HG02884 (cell line): ENCODE results near the gene ATP4A.

Experiments used
- ATAC-seq: cut with Tn5 transposase; IDR thresholded peaks from one replicate; pipeline ENCODE4 v1.9.1; 2021; ENCODE audit warnings: mild to moderate bottlenecking, moderate library complexity; ENCODE audit not compliant: unreplicated experiment

ATP4A gene

DNA sequence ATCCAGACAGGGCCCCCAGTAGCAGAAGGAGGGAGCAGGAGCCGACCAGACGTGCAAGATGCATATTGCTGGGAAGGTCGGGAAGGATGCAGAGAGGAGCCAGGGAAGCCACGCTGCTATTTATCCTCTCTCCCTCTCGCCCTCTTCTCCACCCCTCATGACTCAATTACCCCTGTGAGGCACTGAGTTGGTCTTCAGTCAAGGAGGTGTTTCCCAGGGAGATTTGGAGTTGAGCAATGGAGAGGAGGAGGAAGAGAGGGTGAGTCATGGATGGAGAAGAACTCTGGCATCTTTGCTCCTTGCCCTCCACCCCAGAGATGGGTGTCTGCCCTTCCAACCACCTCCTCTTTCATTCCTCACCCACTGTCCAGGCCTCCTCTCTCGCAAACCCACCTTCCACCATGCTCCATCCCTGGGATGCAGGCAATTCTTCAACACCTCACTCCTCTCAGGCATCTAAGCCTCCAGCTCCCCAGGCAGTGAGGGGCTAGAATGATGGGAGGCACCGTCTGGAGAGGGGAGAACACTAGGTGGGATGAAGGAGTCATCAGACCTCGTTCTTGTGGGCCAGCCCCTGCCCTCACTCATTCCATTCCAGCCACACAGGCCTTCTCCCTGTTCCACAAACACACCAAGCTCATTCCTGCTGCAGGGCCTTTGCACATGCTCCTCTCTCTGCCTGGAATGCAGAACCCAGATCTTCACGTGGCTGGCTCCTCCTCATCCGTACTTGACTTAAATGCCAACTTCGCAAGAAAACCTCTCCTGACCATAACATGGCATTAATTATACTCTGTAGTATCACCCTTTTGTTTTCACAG is 35.0 kb downstream of the ATP4A start, which contains the start of gene SBSN:
TSS of gene SBSN (minus strand) at position 94 of the 821 bp plus-strand sequence. CDS start at position 64, 30 bp downstream.
- ATAC-seq: no peak

DNA sequence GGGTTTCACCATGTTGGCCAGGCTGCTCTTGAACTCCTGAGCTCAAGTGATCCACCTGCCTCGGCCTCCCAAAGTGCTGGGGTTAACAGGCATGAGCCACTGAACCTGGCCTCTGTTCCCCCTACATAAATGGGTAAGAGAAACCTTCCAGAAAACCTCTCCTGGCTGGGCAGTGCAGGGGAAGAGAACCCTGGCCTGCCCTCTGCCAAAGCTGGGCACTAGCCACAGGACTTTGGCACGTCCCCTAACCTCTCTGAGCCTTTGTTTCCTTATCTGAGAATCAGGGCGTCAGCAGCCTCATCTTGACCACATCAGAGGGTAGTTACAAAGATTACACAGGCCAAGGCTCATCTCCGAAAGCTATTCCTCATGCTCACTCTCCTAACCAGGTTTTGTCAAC is 37.6 kb downstream of the ATP4A start:
- ATAC-seq: no peak

DNA sequence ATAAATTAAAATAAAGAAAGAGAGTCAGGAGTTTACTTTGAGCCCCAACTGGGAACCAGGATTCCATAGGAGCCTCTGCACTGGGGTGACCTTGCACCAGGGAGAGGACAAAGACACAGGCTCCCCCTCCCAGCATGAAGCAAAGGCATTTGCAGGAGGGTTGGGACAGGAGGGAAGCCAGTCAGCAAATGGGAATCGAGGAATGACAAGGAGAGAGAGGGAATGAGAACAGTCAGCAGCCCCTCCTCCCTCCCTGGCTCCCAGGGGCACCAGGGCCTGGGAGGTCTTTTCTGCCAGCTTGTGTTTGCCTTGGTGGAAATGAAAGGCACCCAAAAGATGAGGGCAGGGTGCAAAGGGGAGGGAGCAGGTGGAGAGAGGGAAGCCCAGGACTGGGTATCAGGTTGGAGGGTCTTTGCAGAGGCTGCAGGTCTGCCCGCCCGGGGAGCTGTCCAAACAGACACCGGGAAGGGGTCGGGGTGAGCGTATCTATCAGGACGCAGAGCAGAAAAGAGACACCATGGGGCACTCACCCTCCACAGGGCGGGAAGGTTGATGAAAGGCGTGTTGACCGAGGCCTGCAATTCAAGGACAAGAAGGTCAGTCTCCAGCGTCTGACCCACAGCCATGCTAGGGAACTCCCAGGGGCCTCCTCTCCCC is 39.1 kb downstream of the ATP4A start:
- ATAC-seq: no peak

DNA sequence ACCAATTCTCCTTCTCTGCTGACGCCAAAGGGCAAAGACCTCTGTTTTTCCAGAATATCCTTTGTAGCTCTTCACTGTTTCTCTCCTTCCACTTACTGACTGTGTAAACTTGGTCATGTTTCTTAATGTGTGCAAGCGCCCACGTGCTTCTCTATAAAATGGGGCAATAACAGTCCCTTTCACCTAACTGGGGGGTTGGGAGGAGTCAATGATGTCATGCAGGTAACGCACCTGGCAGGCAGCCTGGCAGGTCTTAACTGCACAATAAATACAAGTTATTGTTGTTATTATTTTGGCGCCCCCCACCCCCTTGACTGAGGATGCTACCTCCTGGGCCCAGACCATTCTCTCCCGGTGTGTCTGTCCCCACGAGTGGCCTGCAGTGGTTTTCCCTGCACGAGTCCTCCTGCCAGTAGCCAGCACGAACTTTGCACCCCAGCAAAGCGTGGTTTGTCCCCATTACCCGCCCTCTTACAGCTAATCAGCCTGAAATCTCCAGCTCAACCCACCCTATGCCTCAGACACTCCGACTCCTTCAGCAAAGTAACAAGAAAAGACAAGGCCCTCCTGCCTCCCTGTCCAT is 40.6 kb downstream of the ATP4A start:
- ATAC-seq: no peak

DNA sequence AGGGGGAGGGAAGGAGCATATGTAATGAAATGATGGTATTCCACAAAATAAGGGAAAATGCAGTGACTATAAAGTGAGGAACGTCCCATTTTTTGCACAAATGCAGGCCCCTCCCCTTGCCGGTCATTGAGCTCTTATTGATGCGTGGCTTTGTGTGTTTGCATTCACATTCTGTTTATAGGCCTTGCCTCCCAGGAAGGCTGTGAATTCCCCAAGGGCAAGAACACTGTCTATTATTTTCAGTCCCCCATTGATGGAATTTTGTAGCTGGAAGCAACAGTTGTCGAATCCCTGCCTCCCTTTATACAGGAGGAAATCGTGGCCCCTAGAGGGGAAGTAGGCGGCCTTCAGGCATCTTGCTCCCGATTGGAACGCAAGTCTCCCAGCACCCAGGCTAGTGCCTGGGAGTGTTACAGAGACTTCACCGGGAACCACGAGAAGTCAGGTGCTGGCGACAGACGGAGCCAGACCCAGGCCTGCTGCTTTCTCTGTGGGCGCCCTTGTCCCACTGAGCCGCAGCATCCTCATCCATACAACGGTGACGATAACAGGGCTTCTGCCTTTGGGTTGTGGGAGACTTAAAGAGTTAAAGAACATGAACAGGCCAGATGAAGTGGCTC is 42.2 kb downstream of the ATP4A start:
- no peak for ATAC-seq

DNA sequence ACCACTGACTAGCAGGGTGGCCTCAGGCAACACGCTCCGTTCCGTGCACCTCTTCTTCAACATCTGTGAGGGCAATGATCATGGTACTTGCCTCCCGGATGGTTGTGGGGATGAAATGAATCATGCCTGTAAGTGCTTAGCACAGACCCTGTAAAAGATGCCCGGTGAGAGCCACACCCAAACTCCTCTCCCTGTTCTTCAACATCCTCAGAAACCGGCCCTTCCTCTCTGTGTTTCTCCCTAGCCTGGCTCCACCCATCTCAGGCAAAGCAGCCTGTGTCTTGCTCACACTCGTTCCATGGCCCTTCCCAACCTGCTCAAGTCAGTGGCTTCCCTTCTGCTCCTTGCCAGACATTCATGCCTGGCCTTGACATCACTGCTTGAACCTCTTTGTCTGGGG is 44.2 kb downstream of the ATP4A start:
- no peak for ATAC-seq

DNA sequence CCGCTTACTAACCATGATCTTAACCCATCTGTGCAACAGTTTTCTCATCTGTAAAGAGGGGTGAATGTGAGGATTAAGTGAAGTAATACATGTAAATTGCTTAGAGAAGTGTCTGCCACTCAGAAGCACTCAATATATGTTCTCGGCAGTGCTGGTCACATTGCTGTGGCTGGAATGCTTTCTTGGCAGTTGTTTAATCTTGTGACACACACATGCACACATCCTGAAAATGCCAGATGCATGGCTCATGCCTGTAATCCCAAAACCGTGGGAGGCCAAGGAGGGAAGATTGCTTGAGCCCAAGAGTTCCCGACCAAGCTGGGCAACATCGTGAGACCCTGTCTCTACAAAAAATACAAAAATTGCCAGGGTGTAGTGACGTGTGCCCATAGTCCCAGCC is 45.1 kb downstream of the ATP4A start:
- ATAC-seq: no peak

DNA sequence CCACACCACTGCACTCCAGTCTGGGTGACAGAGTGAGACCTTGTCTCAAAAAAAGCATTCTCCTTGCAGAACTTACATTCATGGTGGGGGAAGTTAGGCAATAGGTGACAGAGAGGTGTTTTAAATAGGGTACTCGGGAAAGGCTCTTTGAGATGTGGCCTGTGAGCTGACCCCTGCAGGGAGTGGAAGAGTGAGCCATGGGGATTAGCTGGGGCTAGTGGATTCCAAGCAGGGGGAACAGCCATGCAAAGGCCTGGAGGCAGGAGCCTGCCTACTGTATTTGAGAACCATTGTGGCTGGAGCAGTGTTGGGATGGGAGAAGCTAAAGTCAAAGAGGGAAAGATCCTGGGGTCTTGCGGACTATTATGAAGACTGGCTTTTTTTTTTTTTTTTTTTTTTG is 46.1 kb downstream of the ATP4A start:
- no peak for ATAC-seq

DNA sequence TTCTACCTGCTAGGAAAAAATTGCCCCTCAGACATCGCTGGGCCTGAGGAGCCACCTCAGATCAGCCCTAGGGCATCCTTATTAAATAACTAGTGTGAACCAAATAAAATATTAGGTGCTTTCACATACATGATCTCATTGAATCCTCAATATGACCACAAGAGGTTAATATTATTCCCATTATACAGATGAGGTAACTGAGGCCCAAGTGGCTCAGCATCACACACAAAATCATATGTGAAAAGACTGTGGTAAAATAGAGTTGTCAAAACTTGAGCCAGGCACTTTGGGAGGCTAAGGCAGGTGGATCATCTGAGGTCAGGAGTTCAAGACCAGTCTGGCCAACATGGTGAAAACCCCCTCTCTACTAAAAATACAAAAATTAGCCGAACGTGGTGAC is 47.1 kb downstream of the ATP4A start:
- no peak for ATAC-seq

DNA sequence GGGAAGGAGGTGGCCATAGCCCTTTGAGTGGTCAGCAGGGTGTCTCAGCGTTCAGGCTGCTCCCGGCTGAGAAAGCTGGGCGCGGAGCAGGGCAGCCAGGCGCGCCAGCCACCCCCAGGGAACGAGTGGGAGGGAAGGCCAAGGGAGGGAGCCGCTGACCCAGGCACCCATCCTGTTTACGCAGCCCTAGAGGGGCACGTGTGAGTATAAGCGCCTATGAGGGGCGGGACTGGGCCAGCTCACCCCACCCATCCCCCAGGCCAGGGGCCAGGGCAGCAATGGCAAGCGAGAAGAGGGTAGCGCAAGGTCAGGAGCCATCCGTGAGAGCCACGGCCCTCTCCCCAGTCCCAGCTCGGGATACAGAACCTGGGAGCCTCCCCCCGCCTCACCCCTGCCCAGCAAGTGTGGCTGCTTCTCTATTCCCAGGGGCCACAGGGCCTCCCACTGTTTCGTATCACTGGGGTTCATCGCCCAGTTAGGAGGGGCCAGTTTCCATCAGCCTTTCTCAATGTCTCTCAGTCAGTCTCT is 49.1 kb downstream of the ATP4A start:
- ATAC-seq: no peak

DNA sequence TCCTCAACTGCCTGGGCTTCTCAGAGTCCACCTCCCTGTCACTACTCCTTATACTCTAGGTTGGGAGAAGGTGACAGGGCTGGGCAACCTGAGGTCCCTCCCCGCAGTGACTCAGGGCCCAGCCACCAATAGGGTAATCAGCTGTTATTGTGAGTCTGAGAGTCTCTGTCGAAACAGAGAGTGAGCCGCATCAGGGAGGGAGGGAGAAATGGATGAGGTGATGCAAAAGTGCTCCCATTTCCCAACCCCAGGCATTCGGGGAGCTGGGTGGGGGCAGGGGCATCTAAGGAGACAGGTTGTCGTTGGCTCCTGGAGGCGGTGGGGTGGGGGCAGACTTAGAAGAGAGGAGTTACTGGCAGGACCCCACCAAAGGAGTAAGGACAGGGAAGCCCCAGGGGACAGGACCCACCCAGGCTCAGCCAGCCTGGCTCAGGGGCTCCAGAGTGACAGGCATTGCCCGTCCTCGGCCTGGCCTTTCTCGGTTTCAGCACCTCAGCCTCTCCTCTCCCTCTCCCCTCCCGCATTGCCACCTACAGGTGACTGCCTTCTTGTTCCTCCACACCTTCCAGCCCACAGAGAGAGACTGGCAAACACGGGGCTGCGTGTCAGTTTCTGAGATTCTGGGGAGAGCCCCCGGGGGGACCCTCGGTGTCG is 49.7 kb downstream of the ATP4A start, which contains the start of gene DMKN:
TSS of gene DMKN (minus strand) at position 22 of the 654 bp plus-strand sequence. CDS start 174 bp downstream, outside the sequence.
- no peak for ATAC-seq

DNA sequence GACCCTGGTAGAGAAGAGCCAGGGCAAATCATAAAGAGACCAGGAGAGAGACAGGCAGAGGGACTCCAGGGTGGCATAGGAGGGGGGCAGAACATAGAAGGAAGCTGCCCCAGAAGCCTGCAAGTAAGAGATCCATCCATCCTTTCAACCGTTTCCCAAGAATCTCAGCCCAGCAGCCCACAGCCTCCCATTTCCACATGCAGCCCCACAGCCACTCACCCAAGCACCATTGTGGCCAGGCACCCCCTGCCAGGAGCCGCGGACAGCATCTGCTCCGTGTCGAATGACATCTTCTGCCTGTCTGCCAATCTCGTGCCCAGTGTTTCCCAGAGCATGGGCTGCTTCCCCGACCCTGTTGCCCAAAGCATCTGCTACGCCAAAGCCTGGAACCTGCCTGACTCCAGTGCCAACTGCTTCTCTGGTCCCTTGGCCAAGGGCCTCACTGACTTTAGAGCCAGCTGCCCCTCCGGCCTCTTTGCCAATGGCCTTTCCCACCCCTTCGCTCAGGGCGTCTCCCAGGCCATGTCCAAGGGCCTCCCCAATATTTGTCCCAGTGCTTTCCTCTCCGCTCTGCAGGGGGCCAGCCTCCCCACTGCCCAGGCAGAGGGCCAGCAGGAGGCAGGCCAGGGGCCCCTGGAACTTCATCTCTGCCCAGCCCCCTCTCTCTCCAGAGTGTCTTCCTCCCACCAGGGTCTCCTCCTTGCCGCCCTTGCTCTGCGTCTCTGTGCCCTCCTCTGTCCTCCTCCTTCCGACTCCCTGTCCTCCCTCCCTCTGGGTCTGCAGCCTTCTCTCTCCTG is 50.4 kb downstream of the ATP4A start:
- ATAC-seq: no peak

DNA sequence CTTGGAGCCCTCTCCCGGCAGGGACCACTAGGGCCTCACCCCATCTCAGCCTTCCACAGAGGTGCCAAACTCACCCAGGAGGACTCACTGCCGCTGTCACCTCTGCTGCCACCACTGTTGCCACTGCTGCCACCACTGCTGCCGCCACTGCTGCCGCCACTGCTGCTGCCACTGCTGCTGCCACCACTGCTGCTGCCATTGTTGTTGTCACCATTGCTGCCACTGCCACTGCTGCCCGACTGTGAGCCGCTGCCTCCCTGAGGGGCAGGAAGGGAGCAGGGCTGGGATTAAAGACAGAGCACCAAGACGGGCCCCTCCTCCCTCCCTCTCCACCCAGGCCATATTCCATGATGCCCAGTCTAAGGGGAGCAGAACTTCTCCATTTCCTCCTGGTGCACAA is 52.1 kb downstream of the ATP4A start:
- no peak for ATAC-seq

DNA sequence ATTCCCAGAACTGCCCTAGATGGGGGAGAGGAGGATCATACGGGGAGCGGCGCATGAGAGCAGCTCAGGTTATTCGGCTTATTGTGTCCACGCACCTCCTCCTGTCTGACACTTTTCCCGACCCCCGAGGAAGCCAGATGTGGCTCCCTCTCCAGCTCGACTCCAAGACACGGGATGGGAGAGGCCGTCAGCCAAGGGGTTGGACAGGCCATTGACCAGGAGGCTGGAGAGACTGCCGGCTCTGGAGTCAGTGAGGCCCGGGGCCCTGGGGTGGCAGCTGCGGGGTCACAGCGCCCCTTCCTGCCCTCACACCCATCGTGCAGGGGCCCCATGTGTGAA is 52.9 kb downstream of the ATP4A start:
- ATAC-seq: no peak

DNA sequence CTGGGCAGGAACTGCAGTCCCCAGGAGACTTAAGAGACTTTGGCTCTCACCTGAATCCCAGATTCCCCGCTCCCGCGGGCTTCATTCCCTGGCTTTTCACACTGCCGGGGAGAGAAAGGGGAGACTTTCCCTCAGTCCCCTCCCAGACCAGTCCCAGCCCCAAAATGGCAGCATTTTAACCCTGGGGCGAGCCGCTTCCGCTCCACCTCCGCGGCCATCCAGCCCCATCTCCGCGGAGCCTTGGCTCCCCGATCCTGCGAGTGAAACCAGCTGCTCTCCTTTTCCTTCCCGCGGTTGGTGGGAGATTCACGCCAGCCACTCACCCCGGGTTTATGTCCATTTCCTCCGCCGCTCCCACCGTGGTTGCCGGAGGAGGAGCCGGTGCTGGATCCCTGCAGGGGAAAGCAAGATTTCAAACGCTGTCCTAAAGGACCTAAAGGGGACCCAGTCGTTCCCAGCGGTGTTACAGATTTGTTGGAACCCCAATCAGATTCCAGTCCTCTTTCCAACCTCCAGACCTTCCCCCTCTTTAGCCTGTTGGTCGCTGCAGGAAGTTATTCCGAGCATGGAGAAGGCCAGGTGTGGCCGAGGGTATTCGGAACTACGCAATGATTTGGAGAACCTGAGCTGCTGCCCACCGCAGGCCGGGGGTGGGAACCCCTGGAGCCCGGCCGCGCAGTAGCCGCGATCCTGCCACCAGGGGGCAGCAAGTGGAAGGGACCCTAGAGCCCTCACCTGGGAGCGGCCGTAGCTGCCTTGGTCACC is 53.4 kb downstream of the ATP4A start:
- ATAC-seq: no peak

DNA sequence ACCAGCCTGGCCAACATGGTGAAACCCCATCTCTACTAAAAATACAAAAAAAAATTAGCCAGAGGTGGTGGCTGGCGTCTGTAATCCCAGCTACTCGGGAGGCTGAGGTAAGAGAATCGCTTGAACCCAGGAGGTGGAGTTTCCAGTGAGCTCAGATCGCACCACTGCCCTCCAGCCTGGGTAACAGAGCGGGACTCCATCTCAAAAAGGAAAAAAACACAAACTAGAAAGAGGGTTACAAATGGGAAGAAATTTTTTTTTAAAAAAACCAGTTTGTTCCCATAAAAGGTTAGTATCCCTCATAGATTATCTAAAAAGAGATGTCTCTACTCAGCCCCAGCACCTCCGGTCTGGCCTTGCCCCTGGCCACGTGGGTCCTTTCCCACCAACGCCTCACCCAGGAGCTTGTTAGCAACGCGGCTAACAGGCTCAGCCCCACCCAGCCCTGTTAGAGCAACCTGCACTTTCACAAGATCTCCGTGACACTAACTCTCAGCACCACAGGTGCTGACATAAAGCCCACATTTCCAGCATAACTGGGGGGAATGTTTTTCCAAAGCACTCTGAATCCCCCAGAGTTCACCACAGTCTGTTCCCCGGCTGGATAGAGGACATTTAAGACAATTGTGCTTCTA is 54.3 kb downstream of the ATP4A start:
- no peak for ATAC-seq

DNA sequence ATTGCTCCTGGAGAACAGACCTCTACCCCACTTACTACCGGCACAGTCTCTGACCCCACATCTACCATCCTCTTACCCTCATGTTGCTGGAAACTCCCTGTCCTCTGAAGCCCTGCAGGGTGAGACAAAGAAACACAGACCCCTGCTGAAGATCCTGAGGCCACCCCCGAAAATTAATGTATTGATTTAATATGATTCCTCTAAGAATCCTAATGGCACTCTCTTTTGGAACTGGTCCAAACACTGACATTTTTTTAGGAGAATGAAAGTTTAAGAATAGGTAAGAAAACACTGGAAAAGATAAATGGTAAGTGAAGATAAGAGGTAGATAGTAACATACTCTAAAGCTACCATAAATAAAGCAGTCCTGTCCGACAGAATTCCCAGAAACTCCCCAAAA is 55.3 kb downstream of the ATP4A start:
- ATAC-seq: no peak

DNA sequence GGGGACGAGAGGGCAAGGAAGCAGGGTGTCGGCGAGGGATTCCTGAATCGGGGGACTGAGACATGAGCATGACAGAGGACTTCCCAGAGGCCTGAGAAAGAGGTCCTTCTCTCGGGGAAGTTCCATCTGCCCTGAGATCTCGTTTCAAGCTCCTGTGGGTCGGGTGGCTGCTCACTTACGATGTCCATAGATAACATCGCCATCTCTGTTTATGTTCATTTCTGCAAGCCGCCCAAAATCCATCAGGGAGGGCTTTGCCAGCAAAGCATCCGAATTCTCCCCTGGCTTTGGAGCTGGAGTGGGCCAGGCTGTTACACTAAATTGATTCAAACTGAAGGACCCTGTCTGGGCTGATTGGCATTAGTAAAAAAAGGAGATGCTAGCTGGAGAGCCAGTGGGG is 55.9 kb downstream of the ATP4A start:
- ATAC-seq: no peak

DNA sequence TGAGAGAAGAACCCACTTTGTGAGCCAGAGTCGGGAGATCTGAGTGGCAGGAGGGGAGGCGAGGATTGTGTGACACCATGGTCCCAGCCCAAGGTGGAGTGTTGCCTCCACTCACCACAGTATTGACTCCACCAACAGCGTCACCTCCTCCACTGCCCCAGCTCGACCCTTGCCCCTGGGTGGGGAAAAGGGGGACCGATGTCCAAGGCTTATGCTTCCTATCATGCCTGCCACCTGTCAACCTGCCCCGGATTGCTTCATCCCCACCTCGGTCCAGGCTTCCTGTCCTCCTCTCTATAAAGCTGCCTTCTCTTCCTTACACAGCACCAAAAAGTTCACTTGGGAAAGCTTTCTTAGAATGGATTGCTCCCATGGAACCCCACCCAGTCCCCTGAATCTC is 57.4 kb downstream of the ATP4A start:
- no peak for ATAC-seq
